ENCODE results near the gene TMEM115.

DNA sequence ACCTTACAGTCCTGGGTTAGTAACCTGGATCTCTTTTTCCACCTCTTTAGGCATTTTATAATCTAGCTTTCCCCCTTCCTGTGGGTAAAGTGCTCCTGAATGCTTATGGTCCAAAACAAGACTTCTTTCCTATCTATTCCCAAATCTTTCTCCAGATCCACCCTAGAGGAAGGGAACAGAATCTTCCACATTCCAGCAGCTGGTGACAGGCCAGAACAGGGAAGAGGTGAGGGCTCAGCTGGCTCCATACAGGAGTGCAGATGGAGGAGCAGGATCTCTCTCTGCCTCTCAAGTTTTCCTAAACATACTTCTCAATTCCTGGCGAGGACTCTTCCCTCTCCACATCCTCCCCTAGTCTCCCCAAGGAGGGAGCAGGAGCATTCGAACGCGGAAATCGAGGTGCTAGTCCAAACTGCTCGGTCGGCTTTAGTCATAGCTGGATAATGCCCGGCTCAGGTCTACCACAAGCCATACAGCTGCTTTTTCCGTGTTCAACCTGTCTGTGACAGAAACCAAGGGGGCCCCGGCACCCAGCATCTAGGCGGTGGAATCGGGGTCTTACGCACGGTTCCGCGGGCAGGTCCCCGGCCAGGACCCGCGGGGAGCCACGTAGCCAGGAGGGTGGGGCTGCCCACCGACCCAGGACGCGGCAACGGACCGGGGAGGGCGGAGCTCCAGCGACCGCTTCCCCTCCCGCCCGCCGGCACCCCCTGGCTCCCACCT, 22.7 kb downstream of the TMEM115 start:
- TF ChIP-seq, protein P1, sequence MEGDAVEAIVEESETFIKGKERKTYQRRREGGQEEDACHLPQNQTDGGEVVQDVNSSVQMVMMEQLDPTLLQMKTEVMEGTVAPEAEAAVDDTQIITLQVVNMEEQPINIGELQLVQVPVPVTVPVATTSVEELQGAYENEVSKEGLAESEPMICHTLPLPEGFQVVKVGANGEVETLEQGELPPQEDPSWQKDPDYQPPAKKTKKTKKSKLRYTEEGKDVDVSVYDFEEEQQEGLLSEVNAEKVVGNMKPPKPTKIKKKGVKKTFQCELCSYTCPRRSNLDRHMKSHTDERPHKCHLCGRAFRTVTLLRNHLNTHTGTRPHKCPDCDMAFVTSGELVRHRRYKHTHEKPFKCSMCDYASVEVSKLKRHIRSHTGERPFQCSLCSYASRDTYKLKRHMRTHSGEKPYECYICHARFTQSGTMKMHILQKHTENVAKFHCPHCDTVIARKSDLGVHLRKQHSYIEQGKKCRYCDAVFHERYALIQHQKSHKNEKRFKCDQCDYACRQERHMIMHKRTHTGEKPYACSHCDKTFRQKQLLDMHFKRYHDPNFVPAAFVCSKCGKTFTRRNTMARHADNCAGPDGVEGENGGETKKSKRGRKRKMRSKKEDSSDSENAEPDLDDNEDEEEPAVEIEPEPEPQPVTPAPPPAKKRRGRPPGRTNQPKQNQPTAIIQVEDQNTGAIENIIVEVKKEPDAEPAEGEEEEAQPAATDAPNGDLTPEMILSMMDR (IDR thresholded peaks at IDR 0.05) = no peak
- TF ChIP-seq POLR2A (IDR thresholded peaks at IDR 0.05) = no peak
